Activated T-cell treated with anti-CD3 and anti-CD28 coated beads for 48 hours (primary cell): Measurements from ENCODE around the gene NRG3.
"Not testable (repeated sequence)": the region's sequence is repeated elsewhere in the genome, so short reads cannot be mapped to it uniquely, and the experiment has no call there.

Experiments used
- DNase-seq: peaks from one replicate; pipeline ENCODE4 v3.0.0-alpha.2; 2020; ENCODE audit warnings: low read depth

Gene NRG3

GRCh38 chr10:81961451-81962184 is 86.6 kb downstream of the NRG3 start:
- DNase-seq, result no peak

GRCh38 chr10:81963606-81964005 is 88.6 kb downstream of the NRG3 start:
- DNase-seq, result no peak

GRCh38 chr10:81967716-81968115 is 92.7 kb downstream of the NRG3 start:
- DNase-seq, result no peak

GRCh38 chr10:81969136-81969535 is 94.1 kb downstream of the NRG3 start:
- DNase-seq, result no peak

GRCh38 chr10:81978238-81978637 is 103.2 kb downstream of the NRG3 start:
- DNase-seq, result no peak

GRCh38 chr10:81981724-81982123 is 106.7 kb downstream of the NRG3 start:
- no peak for DNase-seq

GRCh38 chr10:81984428-81984827 is 109.4 kb downstream of the NRG3 start:
- no peak for DNase-seq

GRCh38 chr10:81995254-81995653 is 120.3 kb downstream of the NRG3 start:
- no peak for DNase-seq

GRCh38 chr10:81996927-81997326 is 121.9 kb downstream of the NRG3 start:
- DNase-seq, result no peak

GRCh38 chr10:82020999-82021398 is 146.0 kb downstream of the NRG3 start:
- no peak for DNase-seq

- no peak for DNase-seq
Observed at GRCh38 chr10:82027711-82028110, 152.7 kb downstream of the NRG3 start.

- no peak for DNase-seq
Observed at GRCh38 chr10:82037076-82037475, 162.1 kb downstream of the NRG3 start.

- no peak for DNase-seq
Observed at GRCh38 chr10:82038587-82038986, 163.6 kb downstream of the NRG3 start.

GRCh38 chr10:82040336-82040735 is 165.3 kb downstream of the NRG3 start:
- no peak for DNase-seq

- no peak for DNase-seq
Observed at GRCh38 chr10:82041018-82041417, 166.0 kb downstream of the NRG3 start.

GRCh38 chr10:82056391-82056790 is 181.4 kb downstream of the NRG3 start:
- DNase-seq, result no peak

GRCh38 chr10:82067192-82067591 is 192.2 kb downstream of the NRG3 start:
- not testable (repeated sequence) for DNase-seq

GRCh38 chr10:82068501-82068900 is 193.5 kb downstream of the NRG3 start:
- DNase-seq, result no peak

- DNase-seq, result no peak
Observed at GRCh38 chr10:82071231-82071630, 196.2 kb downstream of the NRG3 start.

GRCh38 chr10:82072124-82072523 is 197.1 kb downstream of the NRG3 start:
- no peak for DNase-seq

GRCh38 chr10:82075605-82076004 is 200.6 kb downstream of the NRG3 start:
- no peak for DNase-seq

GRCh38 chr10:82084496-82084895 is 209.5 kb downstream of the NRG3 start:
- no peak for DNase-seq

- DNase-seq, result no peak
Observed at GRCh38 chr10:82084904-82085303, 209.9 kb downstream of the NRG3 start.

GRCh38 chr10:82089327-82089726 is 214.3 kb downstream of the NRG3 start:
- no peak for DNase-seq
